PFSK-1 (cell line): ENCODE data around the gene EYA3.

Source experiments
- FOXP2 ChIP-seq: optimal IDR thresholded peaks from 2 replicates; pipeline ENCODE3; 2011; ENCODE audit warnings: borderline replicate concordance, control low read depth, inconsistent platforms; ENCODE audit not compliant: insufficient read depth; ENCODE audit errors: extremely low read length, extremely low read depth
- POLR2AphosphoS5 ChIP-seq: IDR thresholded peaks from 2 replicates; pipeline ENCODE4 v1.6.1; 2012; ENCODE audit warnings: low read depth, mild to moderate bottlenecking, control low read depth, low read length, moderate library complexity
- SIN3A ChIP-seq: IDR thresholded peaks from 2 replicates; pipeline ENCODE4 v1.6.1; 2012; ENCODE audit warnings: mild to moderate bottlenecking, low read length, moderate library complexity, borderline replicate concordance; ENCODE audit not compliant: insufficient read depth
- TAF1 ChIP-seq: IDR thresholded peaks from 2 replicates; pipeline ENCODE4 v1.6.1; 2012; ENCODE audit warnings: low read length, control low read depth, borderline replicate concordance; ENCODE audit not compliant: insufficient read depth
- TF ChIP-seq, protein P1 (sequence below), 2 experiments: IDR thresholded peaks; 2 replicates each; pipeline versions ENCODE4 v1.6.1 to v1.8.0; 2011 to 2012; ENCODE audit warnings: low read depth in 2 of 2, low read length in 2 of 2, control low read depth in 1 of 2, inconsistent platforms in 1 of 2, mild to moderate bottlenecking in 1 of 2, moderate library complexity in 1 of 2; ENCODE audit not compliant: insufficient read depth in 1 of 2

EYA3 gene

DNA sequence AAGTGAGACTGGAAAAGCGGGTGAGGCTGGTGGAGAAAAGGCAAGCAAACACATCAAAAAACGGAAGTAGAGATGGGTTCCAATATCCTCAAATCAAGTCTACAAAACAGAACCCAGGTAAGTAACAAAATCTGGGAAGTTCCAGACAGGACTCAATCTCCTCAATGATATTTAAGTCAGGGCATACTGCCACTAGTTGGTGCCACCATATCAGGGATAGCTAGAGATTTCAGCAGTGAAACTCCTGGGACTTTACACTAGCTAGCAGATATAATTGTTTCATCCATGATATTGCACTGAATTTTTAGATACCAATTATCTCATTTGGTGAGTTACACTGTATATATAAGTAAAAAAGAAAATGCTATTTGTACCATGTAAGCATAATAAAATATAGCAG is 52.0 kb downstream of the EYA3 start:
- TF ChIP-seq, protein P1, sequence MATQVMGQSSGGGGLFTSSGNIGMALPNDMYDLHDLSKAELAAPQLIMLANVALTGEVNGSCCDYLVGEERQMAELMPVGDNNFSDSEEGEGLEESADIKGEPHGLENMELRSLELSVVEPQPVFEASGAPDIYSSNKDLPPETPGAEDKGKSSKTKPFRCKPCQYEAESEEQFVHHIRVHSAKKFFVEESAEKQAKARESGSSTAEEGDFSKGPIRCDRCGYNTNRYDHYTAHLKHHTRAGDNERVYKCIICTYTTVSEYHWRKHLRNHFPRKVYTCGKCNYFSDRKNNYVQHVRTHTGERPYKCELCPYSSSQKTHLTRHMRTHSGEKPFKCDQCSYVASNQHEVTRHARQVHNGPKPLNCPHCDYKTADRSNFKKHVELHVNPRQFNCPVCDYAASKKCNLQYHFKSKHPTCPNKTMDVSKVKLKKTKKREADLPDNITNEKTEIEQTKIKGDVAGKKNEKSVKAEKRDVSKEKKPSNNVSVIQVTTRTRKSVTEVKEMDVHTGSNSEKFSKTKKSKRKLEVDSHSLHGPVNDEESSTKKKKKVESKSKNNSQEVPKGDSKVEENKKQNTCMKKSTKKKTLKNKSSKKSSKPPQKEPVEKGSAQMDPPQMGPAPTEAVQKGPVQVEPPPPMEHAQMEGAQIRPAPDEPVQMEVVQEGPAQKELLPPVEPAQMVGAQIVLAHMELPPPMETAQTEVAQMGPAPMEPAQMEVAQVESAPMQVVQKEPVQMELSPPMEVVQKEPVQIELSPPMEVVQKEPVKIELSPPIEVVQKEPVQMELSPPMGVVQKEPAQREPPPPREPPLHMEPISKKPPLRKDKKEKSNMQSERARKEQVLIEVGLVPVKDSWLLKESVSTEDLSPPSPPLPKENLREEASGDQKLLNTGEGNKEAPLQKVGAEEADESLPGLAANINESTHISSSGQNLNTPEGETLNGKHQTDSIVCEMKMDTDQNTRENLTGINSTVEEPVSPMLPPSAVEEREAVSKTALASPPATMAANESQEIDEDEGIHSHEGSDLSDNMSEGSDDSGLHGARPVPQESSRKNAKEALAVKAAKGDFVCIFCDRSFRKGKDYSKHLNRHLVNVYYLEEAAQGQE (IDR thresholded peaks at IDR 0.05; ENCODE audit: insufficient read depth in 1 of 2, low read depth in 2 of 2, low read length in 2 of 2) = no peak
- TF ChIP-seq FOXP2 (no peak), TAF1 (no peak), SIN3A (no peak), POLR2AphosphoS5 (no peak)

DNA sequence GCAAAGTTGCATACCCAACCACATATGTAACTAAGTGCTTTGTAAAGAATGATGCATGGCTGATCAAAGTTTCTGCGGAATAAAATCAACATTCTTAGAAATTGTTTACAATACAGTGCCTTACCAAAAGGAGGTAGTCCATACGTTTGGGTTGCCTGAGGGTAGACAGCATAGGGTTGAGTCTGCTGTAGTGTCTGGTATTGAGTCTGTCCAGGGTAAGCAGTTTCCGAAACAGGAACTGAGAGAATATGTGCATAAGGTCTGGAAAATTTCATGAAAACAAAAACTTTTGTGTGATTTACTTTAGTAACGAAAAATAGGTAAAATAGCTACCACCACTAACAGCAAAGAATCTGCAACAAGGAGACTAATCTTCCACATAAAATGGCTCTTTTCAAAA is 53.0 kb downstream of the EYA3 start:
- TF ChIP-seq, protein P1 (IDR thresholded peaks at IDR 0.05; ENCODE audit: insufficient read depth in 1 of 2, low read depth in 2 of 2, low read length in 2 of 2) = no peak
- TF ChIP-seq SIN3A = no peak
- no peak for TF ChIP-seq FOXP2
- no peak for TF ChIP-seq POLR2AphosphoS5

DNA sequence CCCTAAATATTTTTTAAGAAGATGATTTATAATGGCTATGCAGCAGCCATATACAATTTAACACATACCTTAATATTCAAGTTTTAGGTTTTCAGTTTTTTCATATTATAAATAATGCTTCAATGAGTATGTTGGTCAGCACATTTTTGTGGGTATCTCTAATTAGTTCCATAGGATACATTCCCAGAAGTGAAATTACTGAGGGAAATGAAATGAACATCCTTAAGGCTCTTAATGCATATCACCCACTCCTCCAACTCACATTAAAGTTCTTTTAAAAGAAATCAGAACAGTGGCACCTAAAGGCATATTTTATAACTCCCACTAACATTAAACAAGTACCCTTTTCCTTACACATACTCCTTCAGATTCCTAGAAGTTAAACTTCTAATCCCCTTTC is 56.1 kb downstream of the EYA3 start:
- TF ChIP-seq FOXP2 = no peak
- no peak for TF ChIP-seq POLR2AphosphoS5
- no peak for TF ChIP-seq SIN3A
- no peak for TF ChIP-seq TAF1
- TF ChIP-seq, protein P1 (IDR thresholded peaks at IDR 0.05; ENCODE audit: insufficient read depth in 1 of 2, low read depth in 2 of 2, low read length in 2 of 2) = no peak

DNA sequence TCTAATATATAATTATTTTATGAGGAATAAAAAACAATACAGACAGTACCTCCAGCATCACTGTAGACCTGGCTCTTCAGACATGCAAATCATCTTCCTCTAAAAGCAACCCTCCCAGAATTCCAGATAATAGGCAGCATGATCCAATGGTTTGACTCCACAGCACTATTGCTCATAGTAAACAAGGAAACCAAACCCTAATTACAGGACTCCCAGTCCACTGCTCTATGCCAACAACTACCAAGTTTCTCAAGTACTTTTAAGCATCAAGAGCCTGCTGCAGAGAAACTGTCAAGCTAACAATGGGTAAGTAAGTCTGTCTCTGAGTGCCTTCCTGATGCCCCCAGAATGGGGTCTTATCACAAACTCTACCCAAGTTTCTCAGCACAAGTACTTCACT is 57.2 kb downstream of the EYA3 start:
- no peak for TF ChIP-seq POLR2AphosphoS5
- no peak for TF ChIP-seq FOXP2
- TF ChIP-seq TAF1 = no peak
- TF ChIP-seq SIN3A = no peak
- TF ChIP-seq, protein P1 (IDR thresholded peaks at IDR 0.05; ENCODE audit: insufficient read depth in 1 of 2, low read depth in 2 of 2, low read length in 2 of 2) = no peak

DNA sequence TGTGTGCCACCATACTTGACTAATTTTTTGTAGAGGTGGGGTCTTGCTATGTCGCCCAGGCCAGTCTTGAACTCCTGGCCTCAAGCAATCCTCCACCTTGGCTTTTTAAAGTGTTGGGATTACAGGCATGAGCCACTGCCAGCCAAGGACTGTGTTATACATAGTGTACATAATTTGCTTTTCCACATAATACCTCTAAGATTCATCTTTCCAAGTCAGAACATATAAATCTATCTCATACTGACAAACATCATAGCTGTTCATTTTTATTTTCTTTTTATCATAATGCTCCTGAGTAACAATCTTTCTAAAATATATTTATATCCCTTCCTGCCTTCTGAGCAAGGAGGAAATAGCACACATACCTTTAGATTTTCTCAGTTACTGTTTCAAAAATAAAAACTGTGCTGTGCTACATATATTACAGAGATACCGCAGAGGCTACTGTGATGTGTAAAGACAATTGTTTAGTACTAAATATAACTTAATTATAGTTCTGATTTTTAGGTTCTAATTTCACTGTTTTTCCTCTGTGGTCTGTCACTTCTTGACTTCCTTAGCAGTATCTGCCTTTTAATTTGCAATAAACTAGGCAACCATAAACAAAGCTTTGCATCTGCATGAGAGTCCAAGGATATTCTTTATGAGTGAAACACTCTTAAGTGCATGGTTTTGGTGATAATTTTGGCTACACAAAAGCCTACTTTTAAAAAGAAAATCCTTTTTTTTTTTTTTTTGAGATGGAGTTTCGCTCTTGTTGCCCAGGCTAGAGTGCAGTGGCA is 59.3 kb downstream of the EYA3 start:
- TF ChIP-seq FOXP2 = no peak
- TF ChIP-seq SIN3A = no peak
- no peak for TF ChIP-seq POLR2AphosphoS5
- TF ChIP-seq TAF1 = no peak
- TF ChIP-seq, protein P1 (IDR thresholded peaks at IDR 0.05; ENCODE audit: insufficient read depth in 1 of 2, low read depth in 2 of 2, low read length in 2 of 2) = no peak
